GM12875 (cell line): ENCODE data around the gene CDHR1.

Source experiments
- H3K4me3 ChIP-seq: one replicate; pipeline ENCODE4 v1.5.1; 2011; ENCODE audit warnings: low read depth, low read length, control low read depth
- TF ChIP-seq, protein P1 (sequence below): IDR thresholded peaks from 2 replicates; pipeline ENCODE4 v1.5.1; 2011; ENCODE audit warnings: low read depth, mild to moderate bottlenecking, control low read depth, inconsistent platforms, low read length, moderate library complexity, borderline replicate concordance; ENCODE audit not compliant: insufficient read depth

The CDHR1 gene

DNA sequence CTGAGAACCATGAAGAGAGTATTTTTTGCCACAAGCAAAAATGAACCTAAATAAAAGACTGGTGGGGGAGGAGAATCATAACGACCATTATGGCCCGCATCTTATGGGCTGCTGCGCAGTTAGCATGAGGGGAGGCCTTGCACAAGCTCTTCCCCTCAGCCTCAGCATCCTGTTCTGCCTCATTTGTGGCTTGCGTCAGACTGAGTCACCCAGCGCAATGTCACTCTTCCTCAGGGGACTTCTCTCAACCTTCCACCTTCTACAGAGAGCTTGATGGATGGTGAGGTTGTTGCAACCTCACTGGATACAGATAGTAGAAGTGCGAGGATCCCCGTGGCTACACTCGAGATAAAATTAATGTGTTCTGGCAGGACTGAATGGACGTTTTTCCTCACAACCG lies 37.6 kb upstream of the CDHR1 start:
- TF ChIP-seq, protein P1, sequence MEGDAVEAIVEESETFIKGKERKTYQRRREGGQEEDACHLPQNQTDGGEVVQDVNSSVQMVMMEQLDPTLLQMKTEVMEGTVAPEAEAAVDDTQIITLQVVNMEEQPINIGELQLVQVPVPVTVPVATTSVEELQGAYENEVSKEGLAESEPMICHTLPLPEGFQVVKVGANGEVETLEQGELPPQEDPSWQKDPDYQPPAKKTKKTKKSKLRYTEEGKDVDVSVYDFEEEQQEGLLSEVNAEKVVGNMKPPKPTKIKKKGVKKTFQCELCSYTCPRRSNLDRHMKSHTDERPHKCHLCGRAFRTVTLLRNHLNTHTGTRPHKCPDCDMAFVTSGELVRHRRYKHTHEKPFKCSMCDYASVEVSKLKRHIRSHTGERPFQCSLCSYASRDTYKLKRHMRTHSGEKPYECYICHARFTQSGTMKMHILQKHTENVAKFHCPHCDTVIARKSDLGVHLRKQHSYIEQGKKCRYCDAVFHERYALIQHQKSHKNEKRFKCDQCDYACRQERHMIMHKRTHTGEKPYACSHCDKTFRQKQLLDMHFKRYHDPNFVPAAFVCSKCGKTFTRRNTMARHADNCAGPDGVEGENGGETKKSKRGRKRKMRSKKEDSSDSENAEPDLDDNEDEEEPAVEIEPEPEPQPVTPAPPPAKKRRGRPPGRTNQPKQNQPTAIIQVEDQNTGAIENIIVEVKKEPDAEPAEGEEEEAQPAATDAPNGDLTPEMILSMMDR = no peak
- H3K4me3 ChIP-seq = no peak overlapping the region

DNA sequence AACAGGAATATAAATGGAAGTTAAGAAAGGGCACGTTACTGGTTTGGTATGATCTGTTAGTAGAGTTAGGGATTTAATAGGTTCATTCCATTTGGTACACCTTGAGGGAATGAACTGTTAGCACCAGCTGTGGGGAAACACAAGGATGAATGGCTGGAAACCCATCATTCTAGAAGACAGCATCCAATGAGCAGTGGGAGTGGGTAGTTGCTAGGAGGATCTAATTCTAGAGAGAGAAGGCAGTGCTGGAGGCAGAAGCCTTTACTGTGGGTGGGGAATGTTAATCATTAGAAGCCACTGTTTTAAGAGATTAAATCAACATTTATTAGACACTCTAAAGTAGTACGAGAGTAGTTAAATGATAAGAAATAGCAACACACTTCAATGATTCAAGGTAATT lies 36.3 kb upstream of the CDHR1 start:
- no peak overlapping the region for H3K4me3 ChIP-seq
- TF ChIP-seq, protein P1 = no peak

DNA sequence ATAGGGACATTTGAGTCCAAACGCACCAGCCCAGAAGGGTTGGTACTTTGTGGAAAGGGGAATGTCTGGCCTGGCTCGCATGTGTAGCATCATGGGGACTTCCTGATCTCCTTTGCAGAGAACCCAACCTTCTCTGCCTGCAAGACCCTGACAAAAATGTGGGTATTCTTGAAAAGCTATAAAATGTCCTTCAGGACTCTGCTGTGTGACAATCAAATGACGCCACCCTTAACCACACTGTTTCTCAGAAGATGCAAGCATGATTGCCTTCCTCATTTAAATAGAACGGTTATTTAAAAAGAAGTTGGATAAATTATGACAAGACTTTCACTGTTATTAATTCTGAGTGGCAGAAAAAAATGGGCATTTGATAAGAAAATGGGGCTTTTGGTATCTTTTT lies 35.8 kb upstream of the CDHR1 start:
- no peak overlapping the region for H3K4me3 ChIP-seq
- TF ChIP-seq, protein P1 = no peak

DNA sequence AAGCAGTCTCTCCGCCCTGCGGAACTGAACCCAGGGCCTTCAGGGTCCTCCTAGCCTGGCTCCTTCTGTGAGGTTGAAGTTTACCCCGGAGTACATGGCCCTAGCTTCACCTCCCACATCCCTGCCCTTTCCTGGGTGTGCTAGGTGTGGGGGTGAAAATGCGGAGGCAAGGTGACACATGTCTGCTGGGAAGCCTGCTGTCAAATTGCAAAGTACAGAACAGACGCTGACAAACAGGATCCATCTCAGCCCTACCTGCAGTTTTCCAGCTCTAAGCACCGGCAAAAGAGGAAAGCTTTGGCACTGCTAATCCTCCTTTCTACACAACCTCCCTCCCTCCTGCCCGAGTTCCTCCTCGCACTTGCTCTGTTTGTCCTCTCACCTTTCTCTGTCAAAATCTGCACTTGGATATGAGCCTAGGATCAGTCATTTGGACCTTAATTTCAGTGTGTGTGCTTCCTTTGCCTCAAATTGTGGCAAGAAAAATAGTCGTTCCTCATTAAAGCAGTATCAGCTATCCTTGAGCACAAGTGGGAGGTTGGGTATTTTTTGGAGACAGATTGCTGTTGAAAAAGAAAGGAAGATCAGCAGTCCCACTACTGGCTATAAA lies 35.2 kb upstream of the CDHR1 start:
- H3K4me3 ChIP-seq = no peak overlapping the region
- TF ChIP-seq, protein P1 = no peak

DNA sequence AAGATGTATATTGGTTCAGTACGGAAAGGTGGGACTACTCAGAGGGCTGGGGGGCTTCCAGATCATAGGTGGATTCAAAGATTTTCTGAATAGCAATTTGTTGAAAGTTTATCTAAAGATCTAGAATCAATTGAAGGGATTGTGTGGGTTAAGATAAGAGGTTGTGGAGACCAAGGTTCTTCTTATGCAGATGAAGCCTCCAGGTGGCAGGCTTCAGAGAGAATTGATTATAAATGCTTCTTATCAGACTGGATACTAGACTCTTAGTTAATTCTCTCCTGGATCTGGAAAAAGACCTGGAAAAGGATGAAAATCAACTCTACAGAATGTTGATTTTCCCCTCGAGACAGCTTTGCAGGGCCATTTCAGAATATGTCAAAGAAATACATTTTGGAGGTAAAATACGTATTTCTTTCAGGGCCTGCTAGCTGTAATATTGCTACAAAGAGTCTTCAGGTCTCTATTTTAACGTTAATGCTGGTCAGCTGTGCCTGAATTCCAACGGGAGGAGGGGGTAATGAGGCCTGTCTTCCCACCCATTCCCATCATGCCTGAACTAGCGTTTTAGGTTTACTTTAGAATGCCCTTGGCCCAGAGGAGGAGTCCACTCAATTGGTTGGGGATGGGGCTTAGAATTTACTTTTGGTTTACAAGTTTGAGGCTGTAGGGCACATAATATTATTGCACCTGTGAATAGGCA lies 33.5 kb upstream of the CDHR1 start:
- TF ChIP-seq, protein P1 = no peak
- no peak overlapping the region for H3K4me3 ChIP-seq

DNA sequence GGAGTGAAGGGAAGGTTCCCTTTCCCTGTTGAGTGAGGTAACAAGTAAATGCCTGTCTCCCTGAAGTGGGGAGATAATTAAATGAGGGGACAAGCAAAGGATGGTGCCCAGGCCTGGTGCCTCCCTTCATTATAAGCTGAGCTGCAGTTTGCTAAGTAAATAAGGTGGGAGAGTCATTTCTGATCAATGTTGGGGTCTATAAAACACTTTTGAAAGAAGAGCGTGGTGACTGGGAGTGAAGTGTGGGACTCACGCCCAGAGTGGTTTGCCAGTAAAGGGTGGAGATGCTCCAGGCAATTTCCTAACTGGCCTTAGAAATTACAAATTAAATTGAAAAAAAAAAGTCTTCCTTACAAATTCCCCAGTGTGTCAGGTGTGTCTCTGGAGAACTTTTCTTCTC lies 30.3 kb upstream of the CDHR1 start:
- TF ChIP-seq, protein P1 = no peak
- H3K4me3 ChIP-seq = no peak overlapping the region

DNA sequence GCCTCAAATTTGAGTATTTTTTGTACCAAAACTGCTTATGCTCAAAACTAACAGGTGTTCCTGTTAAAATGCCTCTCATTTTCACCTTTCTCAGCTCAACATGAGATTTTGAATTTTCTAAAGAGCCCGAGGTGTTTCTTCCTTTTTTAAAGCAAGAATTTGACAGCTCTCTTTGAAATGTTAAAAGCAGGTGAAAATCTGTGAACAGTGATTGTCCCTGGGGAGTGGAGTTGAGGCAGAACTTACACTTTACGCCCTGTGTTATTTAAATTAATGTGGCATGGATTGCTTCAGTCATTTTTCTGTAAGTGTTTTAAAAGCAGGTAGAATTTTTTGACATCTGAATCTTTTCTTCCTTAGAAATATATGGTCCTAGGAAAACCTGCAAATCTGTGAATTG lies 29.9 kb upstream of the CDHR1 start:
- no peak overlapping the region for H3K4me3 ChIP-seq
- TF ChIP-seq, protein P1 = no peak
